A549 (cell line): ENCODE measurements around the gene APOA1. TPM values are rescaled to one million over a fixed set of nuclear protein-coding genes. Genes with fewer than 3 reads are reported as not detected.
A peak's percentile ranks its signal among the peaks of the same experiment; 100 is the strongest.

Experiments
- ATAC-seq, 2 experiments: fragments of 200-7000 bp in 1 of 2; fragments of >200 bp in 1 of 2; cut with Nextera tagmentation in 1 of 2; cut with Tn5 transposase in 1 of 2; 3 replicates each; pipeline versions ENCODE4 v1.8.0 to v1.9.1; 2018 to 2020; ENCODE audit warnings: mild to moderate bottlenecking in 1 of 2, moderate library complexity in 1 of 2
- CTCF ChIA-PET: fragments of 300-600 bp; sonication (Branson Sonifier 250); formaldehyde crosslinking; extraction: SDS; loops from one replicate; lab custom pipeline; 2021; ENCODE audit warnings: antibody characterized with exemption, inconsistent platforms; lab: Yijun Ruan, JAX
- POLR2A ChIA-PET: fragments of 350-600 bp; formaldehyde crosslinking; extraction: SDS; loops from one replicate; lab custom pipeline; 2021; ENCODE audit warnings: antibody characterized with exemption, inconsistent platforms; lab: Yijun Ruan, JAX
- DNase-seq, 2 experiments: peaks; one replicate each; pipeline versions ENCODE4 v3.0.0 to v3.0.0-alpha.2; 2011 to 2016; ENCODE audit warnings: low read depth in 1 of 2, low spot score in 1 of 2
- FAIRE-seq: peaks from 2 replicates; lab custom pipeline; 2011; peaks lifted over from hg19 to GRCh38; lab: Jason Lieb, UNC
- H3K27ac ChIP-seq, 2 experiments: fragments of >200 bp; sonication (Bioruptor Twin); formaldehyde crosslinking; 3 replicates each; pipeline ENCODE4 v1.5.1; 2016 to 2017
- H3K4me1 ChIP-seq: fragments of >200 bp; sonication (Bioruptor Twin); formaldehyde crosslinking; 3 replicates; pipeline ENCODE4 v1.6.1; 2016
- H3K4me2 ChIP-seq: fragments of >200 bp; sonication (Bioruptor Twin); formaldehyde crosslinking; 3 replicates; pipeline ENCODE4 v1.6.1; 2016
- H3K4me3 ChIP-seq: fragments of >200 bp; sonication (Bioruptor Twin); formaldehyde crosslinking; 3 replicates; pipeline ENCODE4 v1.5.1; 2016
- H3K9me3 ChIP-seq: fragments of >200 bp; sonication (Bioruptor Twin); formaldehyde crosslinking; 3 replicates; pipeline ENCODE4 v1.6.1; 2016
- BHLHE40 ChIP-seq: IDR thresholded peaks from 2 replicates; pipeline ENCODE4 v1.6.1; 2012; ENCODE audit warnings: low read depth, low read length, inconsistent platforms
- CHD2 ChIP-seq: fragments of 150-350 bp; IDR thresholded peaks from 2 replicates; pipeline ENCODE4 v1.6.1; 2014; ENCODE audit warnings: low read length; ENCODE audit not compliant: partially characterized antibody
- CTCF ChIP-seq: fragments of >200 bp; sonication (Bioruptor Twin); formaldehyde crosslinking; IDR thresholded peaks from 3 replicates; pipeline ENCODE4 v1.5.1; 2016
- EHF ChIP-seq: fragments of 250-450 bp; sonication (Bioruptor Pico); IDR thresholded peaks from 2 replicates; pipeline ENCODE4 v1.5.0; 2020; ENCODE audit warnings: mild to moderate bottlenecking
- ESRRA ChIP-seq: fragments of 150-350 bp; IDR thresholded peaks from 2 replicates; pipeline ENCODE4 v1.6.1; 2014; ENCODE audit warnings: mild to moderate bottlenecking, low read length, borderline replicate concordance
- FOSB ChIP-seq: fragments of 250-450 bp; sonication (Bioruptor Pico); IDR thresholded peaks from 2 replicates; pipeline ENCODE4 v1.5.0; 2020; ENCODE audit warnings: mild to moderate bottlenecking, moderate library complexity
- FOSL2 ChIP-seq, 2 experiments: fragments of 450-650 bp in 1 of 2; fragments of >200 bp in 1 of 2; sonication (Bioruptor Twin) in 1 of 2; formaldehyde crosslinking; IDR thresholded peaks; 2 replicates each; pipeline versions ENCODE4 v1.5.0 to v1.6.1; 2016 to 2020; ENCODE audit warnings: mild to moderate bottlenecking in 1 of 2, moderate library complexity in 1 of 2
- GATA3 ChIP-seq: IDR thresholded peaks from 2 replicates; pipeline ENCODE4 v1.6.1; 2012; ENCODE audit warnings: borderline replicate concordance
- HDAC2 ChIP-seq: fragments of 200-600 bp; sonication (generic); IDR thresholded peaks from 2 replicates; pipeline ENCODE4 v1.6.1; 2016
- HEYL ChIP-seq: fragments of 250-450 bp; sonication (Bioruptor Pico); IDR thresholded peaks from 2 replicates; pipeline ENCODE4 v1.8.0; 2021; ENCODE audit warnings: mild to moderate bottlenecking, moderate library complexity
- HMGXB4 ChIP-seq: fragments of 250-450 bp; sonication (Bioruptor Pico); IDR thresholded peaks from 2 replicates; pipeline ENCODE4 v1.5.0; 2021; ENCODE audit warnings: mild to moderate bottlenecking, moderate library complexity, borderline replicate concordance
- HOXA7 ChIP-seq: fragments of 250-450 bp; sonication (Bioruptor Pico); IDR thresholded peaks from 2 replicates; pipeline ENCODE4 v1.5.0; 2020; ENCODE audit warnings: mild to moderate bottlenecking, moderate library complexity
- HOXB5 ChIP-seq: fragments of 250-450 bp; sonication (Bioruptor Pico); IDR thresholded peaks from 2 replicates; pipeline ENCODE4 v1.5.0; 2020; ENCODE audit warnings: mild to moderate bottlenecking, moderate library complexity
- JUNB ChIP-seq: fragments of >200 bp; sonication (Bioruptor Twin); formaldehyde crosslinking; IDR thresholded peaks from 2 replicates; pipeline ENCODE4 v1.6.1; 2016
- KDM1A ChIP-seq: fragments of 200-600 bp; sonication (generic); IDR thresholded peaks from 2 replicates; pipeline ENCODE4 v1.6.1; 2016; ENCODE audit warnings: low read depth, mild to moderate bottlenecking
- MAX ChIP-seq: IDR thresholded peaks from 2 replicates; pipeline ENCODE4 v1.6.1; 2012
- NFE2L2 ChIP-seq: fragments of 150-350 bp; conservative IDR thresholded peaks from 2 replicates; pipeline ENCODE4 v1.6.1; 2014; ENCODE audit warnings: low read length
- NR3C1 ChIP-seq: fragments of >200 bp; sonication (Bioruptor Twin); formaldehyde crosslinking; IDR thresholded peaks from 3 replicates; pipeline ENCODE4 v1.6.1; 2017
- PHF8 ChIP-seq: fragments of 200-600 bp; sonication (generic); IDR thresholded peaks from 2 replicates; pipeline ENCODE4 v1.6.1; 2016; ENCODE audit warnings: low read depth, mild to moderate bottlenecking, antibody characterized with exemption, moderate library complexity, borderline replicate concordance
- RAD21 ChIP-seq, 2 experiments: fragments of >200 bp in 1 of 2; sonication (Bioruptor Twin) in 1 of 2; formaldehyde crosslinking in 1 of 2; IDR thresholded peaks in 1 of 2; conservative IDR thresholded peaks in 1 of 2; 2 replicates in 1 of 2; 3 replicates in 1 of 2; pipeline ENCODE4 v1.6.1; 2012 to 2018; ENCODE audit warnings: inconsistent platforms in 1 of 2
- RARB ChIP-seq: fragments of 250-450 bp; sonication (Bioruptor Pico); IDR thresholded peaks from 2 replicates; pipeline ENCODE4 v1.8.0; 2021; ENCODE audit warnings: mild to moderate bottlenecking, moderate library complexity
- RNF2 ChIP-seq: fragments of 200-600 bp; sonication (generic); IDR thresholded peaks from 2 replicates; pipeline ENCODE4 v1.6.1; 2016; ENCODE audit warnings: low read depth, mild to moderate bottlenecking, antibody characterized with exemption, moderate library complexity, borderline replicate concordance
- SMC3 ChIP-seq: fragments of >200 bp; sonication (Bioruptor Twin); formaldehyde crosslinking; IDR thresholded peaks from 3 replicates; pipeline ENCODE4 v1.6.1; 2018; ENCODE audit warnings: inconsistent platforms
- TFCP2L1 ChIP-seq: fragments of 250-450 bp; sonication (Bioruptor Pico); IDR thresholded peaks from 2 replicates; pipeline ENCODE4 v1.5.0; 2021; ENCODE audit warnings: mild to moderate bottlenecking
- USF2 ChIP-seq: fragments of 450-650 bp; IDR thresholded peaks from 2 replicates; pipeline ENCODE4 v1.6.1; 2014; ENCODE audit warnings: antibody characterized with exemption
- ZC3H11A ChIP-seq: fragments of 450-650 bp; IDR thresholded peaks from 2 replicates; pipeline ENCODE4 v1.6.1; 2014; ENCODE audit warnings: antibody characterized with exemption, mild to moderate bottlenecking
- ZFP36 ChIP-seq: fragments of 450-650 bp; IDR thresholded peaks from 2 replicates; pipeline ENCODE4 v1.6.1; 2014; ENCODE audit warnings: borderline replicate concordance; ENCODE audit not compliant: partially characterized antibody
- ZSCAN20 ChIP-seq: fragments of 250-450 bp; sonication (Bioruptor Pico); IDR thresholded peaks from 2 replicates; pipeline ENCODE4 v1.8.0; 2022; ENCODE audit warnings: mild to moderate bottlenecking, moderate library complexity
- WGBS: methylation state at CpG from one replicate; pipeline ENCODE4 v1.1.6; 2017; ENCODE audit errors: missing lambda C conversion rate; 5-methylcytosine and 5-hydroxymethylcytosine counted together
- polyA plus RNA-seq, 4 experiments: library from polyadenylated mRNA; depleted of rRNA in 3 of 4; stranded (reverse); fragments of >200 nt; fragmentation: RNase III in 1 of 4; extraction: RNeasy Plus Mini Kit Qiagen cat#74134 plus additional on column Dnase treatment in 1 of 4; gene quantifications; 2 replicates in 3 of 4; 3 replicates in 1 of 4; pipeline ENCODE4 v1.2.3, GENCODE V29; 2011 to 2017
- TF ChIP-seq, protein P1 (sequence below): fragments of 250-450 bp; sonication (Bioruptor Pico); IDR thresholded peaks from 2 replicates; pipeline ENCODE4 v1.5.0; 2020; ENCODE audit warnings: low read depth, mild to moderate bottlenecking, moderate library complexity
- TF ChIP-seq, protein P2 (sequence below): IDR thresholded peaks from 2 replicates; pipeline ENCODE4 v1.6.1; 2012

The APOA1 gene
- polyA plus RNA-seq, 2 of the 4 experiments (the other 2 are of a cell fraction): 0.23 TPM; not detected in 1

- H3K27ac ChIP-seq: peak overlapping the region; percentile 94 to 97
Measured at GRCh38 chr11:116787436-116787785, 50.0 kb downstream of the APOA1 start.

DNA sequence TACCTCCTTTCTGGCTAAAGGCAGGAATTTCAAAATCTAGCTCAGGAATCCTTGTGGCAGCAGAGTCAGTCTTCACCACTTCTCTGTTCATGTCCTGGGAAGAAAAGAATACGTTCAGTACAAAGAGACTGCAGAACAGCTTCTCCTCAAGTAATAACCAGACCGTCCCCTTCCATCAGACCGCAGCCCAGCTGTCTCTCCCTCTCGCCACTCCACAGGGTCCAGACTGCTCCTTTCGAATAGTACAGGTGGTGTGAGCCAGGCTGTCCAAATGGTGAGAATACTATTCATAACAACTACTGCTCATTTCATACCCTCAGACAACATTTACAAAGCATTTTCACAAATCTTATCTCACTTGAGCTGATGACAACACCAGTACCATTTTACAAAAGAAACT, 50.5 kb downstream of the APOA1 start:
- Histone ChIP-seq H3K4me2 (peak overlapping the region; percentile 77), H3K27ac (peak overlapping the region; percentile 94 to 97), H3K9me3 (no peaks in the 10 kb centered on the region), H3K4me1 (peaks cover 10% of the 10 kb centered on the region; the same call in 1 of the 3 replicates), H3K4me3 (peak overlapping the region; percentile 94)
- ChIA-PET POLR2A (interaction anchor here (0.7 to 1.3 kb wide), 3 partner anchors 36 to 54 kb away, joined by 3 to 4 read pairs (median 3); partner anchors contain the start of gene APOA4), CTCF (interaction anchor here (0.8 to 8.8 kb wide), 4 partner anchors 9 to 320 kb away, joined by 5 to 114 read pairs (median 6); no protein-coding TSS in a partner anchor)
- no peak for ATAC-seq
- FAIRE-seq: no peak
- no peak for DNase-seq
- TF ChIP-seq, protein P1, sequence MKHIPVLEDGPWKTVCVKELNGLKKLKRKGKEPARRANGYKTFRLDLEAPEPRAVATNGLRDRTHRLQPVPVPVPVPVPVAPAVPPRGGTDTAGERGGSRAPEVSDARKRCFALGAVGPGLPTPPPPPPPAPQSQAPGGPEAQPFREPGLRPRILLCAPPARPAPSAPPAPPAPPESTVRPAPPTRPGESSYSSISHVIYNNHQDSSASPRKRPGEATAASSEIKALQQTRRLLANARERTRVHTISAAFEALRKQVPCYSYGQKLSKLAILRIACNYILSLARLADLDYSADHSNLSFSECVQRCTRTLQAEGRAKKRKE (CRISPR knock-in tag): no peak
- TF ChIP-seq NFE2L2 (no peak), TFCP2L1 (CRISPR knock-in tag) (no peak), FOSL2 (IDR thresholded peaks at IDR 0.05) (no peak), FOSL2 (CRISPR knock-in tag; IDR thresholded peaks at IDR 0.05) (no peak), BHLHE40 (no peak), EHF (CRISPR knock-in tag) (no peak), SMC3 (no peak), MAX (no peak), CHD2 (no peak), JUNB (no peak), HMGXB4 (no peak), HOXB5 (no peak), GATA3 (no peak)
- 81% methylated on average over 5 of the region's 5 CpGs for WGBS

More at GRCh38 chr11:116787436-116787785, 50.0 kb downstream of the APOA1 start:
- TF ChIP-seq, protein P2, sequence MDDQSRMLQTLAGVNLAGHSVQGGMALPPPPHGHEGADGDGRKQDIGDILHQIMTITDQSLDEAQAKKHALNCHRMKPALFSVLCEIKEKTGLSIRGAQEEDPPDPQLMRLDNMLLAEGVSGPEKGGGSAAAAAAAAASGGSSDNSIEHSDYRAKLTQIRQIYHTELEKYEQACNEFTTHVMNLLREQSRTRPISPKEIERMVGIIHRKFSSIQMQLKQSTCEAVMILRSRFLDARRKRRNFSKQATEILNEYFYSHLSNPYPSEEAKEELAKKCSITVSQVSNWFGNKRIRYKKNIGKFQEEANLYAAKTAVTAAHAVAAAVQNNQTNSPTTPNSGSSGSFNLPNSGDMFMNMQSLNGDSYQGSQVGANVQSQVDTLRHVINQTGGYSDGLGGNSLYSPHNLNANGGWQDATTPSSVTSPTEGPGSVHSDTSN: no peak
- TF ChIP-seq HOXA7 (no peak), CTCF (no peak), RNF2 (no peak), ESRRA (no peak), HEYL (CRISPR knock-in tag) (no peak), KDM1A (no peak), ZC3H11A (no peak), ZFP36 (no peak), RARB (CRISPR knock-in tag) (no peak), TFCP2L1 (CRISPR knock-in tag) (no peak), USF2 (no peak), ZSCAN20 (no peak), PHF8 (no peak), FOSB (CRISPR knock-in tag) (no peak), RAD21 (conservative IDR thresholded peaks at IDR 0.05 in 1 of 2, IDR thresholded peaks at IDR 0.05 in 1 of 2) (no peak), HDAC2 (no peak), NR3C1 (no peak)
- TF ChIP-seq, protein P1 (CRISPR knock-in tag): no peak
- H3K4me2 ChIP-seq: peak overlapping the region; percentile 77
- 6% methylated on average over 11 of the region's 15 CpGs for WGBS
- ATAC-seq: no peak
- H3K9me3 ChIP-seq: no peaks in the 10 kb centered on the region
- CTCF ChIA-PET: interaction anchor here (0.5 to 8.8 kb wide), 5 partner anchors 10 to 320 kb away, joined by 4 to 114 read pairs (median 6); no protein-coding TSS in a partner anchor
- POLR2A ChIA-PET: interaction anchor here (0.9 to 1.3 kb wide), 4 partner anchors 14 to 311 kb away, joined by 3 to 6 read pairs (median 4); partner anchors contain the start of genes APOA4, BUD13 and SIK3
- peaks cover 10% of the 10 kb centered on the region; the same call in 1 of the 3 replicates for H3K4me1 ChIP-seq
- no peak for FAIRE-seq
- DNase-seq: no peak
- H3K4me3 ChIP-seq: peak overlapping the region; percentile 94
